ENCODE measurements around the gene POLR1E. TPM values are rescaled to one million over a fixed set of nuclear protein-coding genes. Genes with fewer than 3 reads are reported as not detected.

The POLR1E gene
- total RNA-seq, 1 experiment from 2014 or later = 45.8 TPM

- no peaks in the 10 kb centered on the region for H3K9me3 ChIP-seq (ENCODE audit: control insufficient read depth, low read depth, low read length)
- no peak overlapping the region for H3K4me2 ChIP-seq (ENCODE audit: insufficient read depth, insufficient read length, low read length)
- H3K9ac ChIP-seq (ENCODE audit: extremely low read depth, insufficient read length, low read length) = no peak overlapping the region
- TF ChIP-seq CTCF (conservative IDR thresholded peaks at IDR 0.05) = no peak
- H4K20me1 ChIP-seq (ENCODE audit: control insufficient read depth, insufficient read depth, insufficient read length) = no peaks in the 10 kb centered on the region
- H3K18ac ChIP-seq (ENCODE audit: insufficient read length, low read depth, low read length) = no peak overlapping the region
- no peak overlapping the region for H3T11ph ChIP-seq (ENCODE audit: low read length)
- no peak overlapping the region for H4K5ac ChIP-seq (ENCODE audit: insufficient read length, low read depth, low read length)
- no peak overlapping the region for H4K8ac ChIP-seq (replicated peaks; ENCODE audit: insufficient read length, low read depth, low read length)
- no peaks in the 10 kb centered on the region for H3K79me2 ChIP-seq (ENCODE audit: insufficient read depth, low read length)
- H2BK15ac ChIP-seq (ENCODE audit: low read depth, low read length) = no peak overlapping the region
- no peak overlapping the region for H3K23ac ChIP-seq (ENCODE audit: insufficient read length, low read depth, low read length)
- H3K4me1 ChIP-seq (ENCODE audit: insufficient read depth, low read length) = no peaks in the 10 kb centered on the region
- H3K36me3 Mint-ChIP-seq (ENCODE audit: insufficient read depth in 1 of 3, low read depth in 3 of 3) = peaks cover 56 to 80% (median 80%) of the 10 kb centered on the region in 3 experiments
- no peak overlapping the region for H3K4ac ChIP-seq (ENCODE audit: low read depth, low read length)
- no peaks in the 10 kb centered on the region for H3K27me3 ChIP-seq (ENCODE audit: insufficient read depth, low read length)
- no peak overlapping the region for H2BK20ac ChIP-seq (ENCODE audit: low read depth, low read length, poor library complexity, severe bottlenecking)
- WGBS (ENCODE audit: extremely low coverage, insufficient read length, low lambda C conversion rate) = no CpG with 5 or more reads among the region's 3 CpGs
- H3K4me1 Mint-ChIP-seq = no peaks in the 10 kb centered on the region
- H2BK5ac ChIP-seq (ENCODE audit: insufficient read length, low read length) = no peak overlapping the region
- H3K23me2 ChIP-seq (ENCODE audit: insufficient read length, low read depth, low read length, poor library complexity, severe bottlenecking) = no peaks in the 10 kb centered on the region
- no peak overlapping the region for H3K14ac ChIP-seq (ENCODE audit: insufficient read depth, low read length)
- H2AFZ ChIP-seq (ENCODE audit: low read length) = no peak overlapping the region
- no peak overlapping the region for H3K27ac ChIP-seq (ENCODE audit: insufficient read length, low read depth, low read length)
- H3K4me3 Mint-ChIP-seq = no peak overlapping the region
- no peak overlapping the region for H2BK120ac ChIP-seq (ENCODE audit: low read depth, low read length, poor library complexity, severe bottlenecking)
- H4K91ac ChIP-seq (ENCODE audit: insufficient read length, low read depth, low read length) = no peak overlapping the region
- no peaks in the 10 kb centered on the region for H3K27me3 Mint-ChIP-seq (ENCODE audit: low read depth)
- DNase-seq = no peak
- no peak overlapping the region for H2BK12ac ChIP-seq (ENCODE audit: insufficient read length, low read depth, low read length)
- H3K27ac Mint-ChIP-seq = no peak overlapping the region
- H3K9me3 Mint-ChIP-seq = no peaks in the 10 kb centered on the region
- no peak overlapping the region for H3K56ac ChIP-seq (ENCODE audit: insufficient read length, low read depth, low read length)
- no peaks in the 10 kb centered on the region for H3K79me1 ChIP-seq (ENCODE audit: insufficient read depth, low read depth, low read length, poor library complexity, severe bottlenecking)
- H2AK5ac ChIP-seq (ENCODE audit: insufficient read length, low read length) = no peak overlapping the region
Observed at GRCh38 chr9:37497320-37497719, 11.6 kb downstream of the POLR1E start.
